ENCODE measurements around the gene PLXNA1. TPM values are rescaled to one million over a fixed set of nuclear protein-coding genes. Genes with fewer than 3 reads are reported as not detected.
A peak's percentile ranks its signal among the peaks of the same experiment; 100 is the strongest.

The PLXNA1 gene
- total RNA-seq, 1 donor from 2014 or later = 63.3 TPM

DNA sequence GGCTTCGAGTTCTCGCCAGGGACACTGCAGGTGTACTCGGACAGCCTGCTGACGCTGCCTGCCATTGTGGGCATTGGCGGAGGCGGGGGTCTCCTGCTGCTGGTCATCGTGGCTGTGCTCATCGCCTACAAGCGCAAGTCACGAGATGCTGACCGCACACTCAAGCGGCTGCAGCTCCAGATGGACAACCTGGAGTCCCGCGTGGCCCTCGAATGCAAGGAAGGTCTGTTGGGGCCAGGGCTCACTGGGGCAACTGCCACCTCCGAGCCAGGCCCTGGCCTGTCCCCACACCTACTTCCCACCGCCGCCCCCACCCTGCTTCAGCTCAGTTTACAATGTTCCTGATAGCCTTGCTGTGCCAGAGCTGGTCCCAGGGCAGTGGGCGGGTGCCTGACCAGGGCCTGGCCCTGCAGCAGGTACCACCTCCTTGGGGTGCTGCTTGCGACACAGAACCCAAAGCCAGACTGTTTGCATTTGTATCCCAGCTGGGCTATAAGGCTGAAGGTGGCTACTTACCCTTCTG, 35.5 kb downstream of the PLXNA1 start:
- Histone ChIP-seq H3K4me1 (ENCODE audit: insufficient read depth, low read length) (peaks cover 7% of the 10 kb centered on the region), H2AFZ (ENCODE audit: low read depth, low read length) (no peak overlapping the region), H3K9ac (ENCODE audit: low read length) (no peak overlapping the region), H3K36me3 (ENCODE audit: insufficient read depth, low read length) (no peaks in the 10 kb centered on the region), H3K4me3 (ENCODE audit: insufficient read depth, low read depth, low read length) (no peak overlapping the region), H3K4me2 (ENCODE audit: low read length) (no peak overlapping the region), H3K27me3 (ENCODE audit: insufficient read depth, low read length) (no peaks in the 10 kb centered on the region), H3K79me2 (ENCODE audit: insufficient read depth, low read length) (no peaks in the 10 kb centered on the region), H3K9me3 (ENCODE audit: insufficient read depth, low read depth, low read length) (no peaks in the 10 kb centered on the region), H4K20me1 (ENCODE audit: insufficient read depth, low read length) (peaks cover 15% of the 10 kb centered on the region), H3K27ac (ENCODE audit: low read depth, low read length) (no peak overlapping the region)
- H3K4me1 Mint-ChIP-seq (ENCODE audit: low read depth, unreplicated experiment) = peaks cover 12% of the 10 kb centered on the region
- no peaks in the 10 kb centered on the region for H3K27me3 Mint-ChIP-seq (ENCODE audit: low read depth, unreplicated experiment)
- DNase-seq (ENCODE audit: low read depth) = no peak
- no peak for FAIRE-seq
- TF ChIP-seq CTCF (IDR thresholded peaks at IDR 0.05; ENCODE audit: insufficient read depth, low read depth, low read length) (no peak), EZH2 (IDR thresholded peaks at IDR 0.05; ENCODE audit: insufficient read depth, low read length) (no peak)
- H3K27ac Mint-ChIP-seq (ENCODE audit: unreplicated experiment) = no peak overlapping the region
- no peaks in the 10 kb centered on the region for H3K9me3 Mint-ChIP-seq (ENCODE audit: unreplicated experiment)
- H3K4me3 Mint-ChIP-seq (ENCODE audit: unreplicated experiment) = no peak overlapping the region
- H3K36me3 Mint-ChIP-seq (ENCODE audit: low read depth, unreplicated experiment) = peaks cover 19% of the 10 kb centered on the region

- Histone ChIP-seq H3K4me2 (ENCODE audit: low read length) (peak overlapping the region; percentile 23), H2AFZ (ENCODE audit: low read depth, low read length) (no peak overlapping the region), H4K20me1 (ENCODE audit: insufficient read depth, low read length) (peaks cover 15% of the 10 kb centered on the region), H3K9me3 (ENCODE audit: insufficient read depth, low read depth, low read length) (no peaks in the 10 kb centered on the region), H3K4me3 (ENCODE audit: insufficient read depth, low read depth, low read length) (no peak overlapping the region), H3K4me1 (ENCODE audit: insufficient read depth, low read length) (peaks cover 7% of the 10 kb centered on the region), H3K27ac (ENCODE audit: low read depth, low read length) (no peak overlapping the region), H3K36me3 (ENCODE audit: insufficient read depth, low read length) (no peaks in the 10 kb centered on the region), H3K27me3 (ENCODE audit: insufficient read depth, low read length) (no peaks in the 10 kb centered on the region), H3K79me2 (ENCODE audit: insufficient read depth, low read length) (no peaks in the 10 kb centered on the region), H3K9ac (ENCODE audit: low read length) (peak overlapping the region; percentile 33)
- H3K27ac Mint-ChIP-seq (ENCODE audit: unreplicated experiment) = no peak overlapping the region
- DNase-seq (ENCODE audit: low read depth) = peak; percentile 35
- no peak for FAIRE-seq
- H3K27me3 Mint-ChIP-seq (ENCODE audit: low read depth, unreplicated experiment) = no peaks in the 10 kb centered on the region
- peaks cover 19% of the 10 kb centered on the region for H3K36me3 Mint-ChIP-seq (ENCODE audit: low read depth, unreplicated experiment)
- H3K9me3 Mint-ChIP-seq (ENCODE audit: unreplicated experiment) = no peaks in the 10 kb centered on the region
- TF ChIP-seq EZH2 (IDR thresholded peaks at IDR 0.05; ENCODE audit: insufficient read depth, low read length) = no peak
- no peak for TF ChIP-seq CTCF (IDR thresholded peaks at IDR 0.05; ENCODE audit: insufficient read depth, low read depth, low read length)
- H3K4me3 Mint-ChIP-seq (ENCODE audit: unreplicated experiment) = no peak overlapping the region
- H3K4me1 Mint-ChIP-seq (ENCODE audit: low read depth, unreplicated experiment) = peaks cover 12% of the 10 kb centered on the region
Observed at GRCh38 chr3:127019449-127019848, 36.5 kb downstream of the PLXNA1 start.

DNA sequence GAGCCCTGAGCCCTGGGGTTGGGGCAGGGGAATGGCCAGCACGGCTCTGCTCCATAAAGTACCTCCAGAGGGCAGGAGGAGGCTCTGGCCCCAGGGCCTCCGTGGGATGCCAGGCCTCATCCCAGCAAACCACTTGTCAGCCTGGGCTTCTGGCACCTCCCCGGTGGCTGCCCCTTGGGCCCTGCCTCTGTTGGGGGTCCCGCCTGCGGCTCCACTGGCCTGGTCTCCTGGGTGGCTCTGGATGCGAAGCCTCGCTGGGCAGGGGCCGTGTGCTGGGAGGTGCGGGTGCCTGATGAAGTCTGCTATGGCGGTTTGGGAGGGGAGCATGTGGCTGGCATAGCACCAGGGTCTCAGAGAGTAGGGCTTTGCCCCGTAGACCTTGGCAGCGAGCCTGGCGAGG, 37.6 kb downstream of the PLXNA1 start:
- Histone ChIP-seq H3K4me2 (ENCODE audit: low read length) (no peak overlapping the region), H3K27me3 (ENCODE audit: insufficient read depth, low read length) (no peaks in the 10 kb centered on the region), H3K27ac (ENCODE audit: low read depth, low read length) (no peak overlapping the region), H3K4me1 (ENCODE audit: insufficient read depth, low read length) (peaks cover 7% of the 10 kb centered on the region), H3K9me3 (ENCODE audit: insufficient read depth, low read depth, low read length) (no peaks in the 10 kb centered on the region), H3K9ac (ENCODE audit: low read length) (no peak overlapping the region), H3K4me3 (ENCODE audit: insufficient read depth, low read depth, low read length) (no peak overlapping the region), H2AFZ (ENCODE audit: low read depth, low read length) (no peak overlapping the region), H4K20me1 (ENCODE audit: insufficient read depth, low read length) (peaks cover 12% of the 10 kb centered on the region), H3K36me3 (ENCODE audit: insufficient read depth, low read length) (peaks cover 8% of the 10 kb centered on the region), H3K79me2 (ENCODE audit: insufficient read depth, low read length) (no peaks in the 10 kb centered on the region)
- Mint-ChIP-seq H3K27me3 (ENCODE audit: low read depth, unreplicated experiment) (no peaks in the 10 kb centered on the region), H3K9me3 (ENCODE audit: unreplicated experiment) (no peaks in the 10 kb centered on the region), H3K36me3 (ENCODE audit: low read depth, unreplicated experiment) (peaks cover 22% of the 10 kb centered on the region), H3K4me3 (ENCODE audit: unreplicated experiment) (no peak overlapping the region), H3K4me1 (ENCODE audit: low read depth, unreplicated experiment) (peaks cover 12% of the 10 kb centered on the region), H3K27ac (ENCODE audit: unreplicated experiment) (no peak overlapping the region)
- no peak for DNase-seq (ENCODE audit: low read depth)
- no peak for FAIRE-seq
- TF ChIP-seq EZH2 (IDR thresholded peaks at IDR 0.05; ENCODE audit: insufficient read depth, low read length) (no peak), CTCF (IDR thresholded peaks at IDR 0.05; ENCODE audit: insufficient read depth, low read depth, low read length) (no peak)

Data from astrocyte (in vitro differentiated cells and primary cell).